Subcutaneous adipose tissue (tissue), 4 donors: Measurements from ENCODE around the gene DES. TPM values are rescaled to one million over a fixed set of nuclear protein-coding genes. Genes with fewer than 3 reads are reported as not detected.

ENCODE experiments used
- CTCF ChIP-seq: fragments of 450-650 bp; IDR thresholded peaks from one replicate; pipeline ENCODE4 v1.5.1; 2016; ENCODE audit warnings: low read depth, mild to moderate bottlenecking, control low read depth, antibody characterized with exemption, moderate library complexity
- total RNA-seq, 4 donors: library from RNA; depleted of rRNA; stranded (reverse); fragments of >200 nt; gene quantifications; one replicate each; pipeline ENCODE4 v1.1.0, GENCODE V29; 2016

Gene DES
- total RNA-seq, 4 donors from 2014 or later: 3.1 to 28.8 (median 13.3) TPM

- TF ChIP-seq CTCF: no peak
These were observed 18.3 kb downstream of the DES start for GRCh38 chr2:219436491-219436890.

- no peak for TF ChIP-seq CTCF
These were observed 19.0 kb downstream of the DES start for GRCh38 chr2:219437141-219437540.

- TF ChIP-seq CTCF: no peak
These were observed 19.6 kb downstream of the DES start for GRCh38 chr2:219437690-219438206.

- no peak for TF ChIP-seq CTCF
These were observed 20.3 kb downstream of the DES start for GRCh38 chr2:219438453-219438852.

- no peak for TF ChIP-seq CTCF
These were observed 21.3 kb downstream of the DES start for GRCh38 chr2:219439506-219439905.

GRCh38 chr2:219440388-219441256 lies 22.4 kb downstream of the DES start:
- TF ChIP-seq CTCF: no peak

GRCh38 chr2:219441451-219442255 lies 23.5 kb downstream of the DES start:
- no peak for TF ChIP-seq CTCF
